GM18907 (cell line): ENCODE data around the gene TMEM250.
"Not testable (repeated sequence)": the region's sequence is repeated elsewhere in the genome, so short reads cannot be mapped to it uniquely, and the experiment has no call there.

Experiments used
- ATAC-seq: cut with Tn5 transposase; IDR thresholded peaks from one replicate; pipeline ENCODE4 v1.9.1; 2021; ENCODE audit warnings: mild to moderate bottlenecking, moderate library complexity; ENCODE audit not compliant: unreplicated experiment

TMEM250 gene

DNA sequence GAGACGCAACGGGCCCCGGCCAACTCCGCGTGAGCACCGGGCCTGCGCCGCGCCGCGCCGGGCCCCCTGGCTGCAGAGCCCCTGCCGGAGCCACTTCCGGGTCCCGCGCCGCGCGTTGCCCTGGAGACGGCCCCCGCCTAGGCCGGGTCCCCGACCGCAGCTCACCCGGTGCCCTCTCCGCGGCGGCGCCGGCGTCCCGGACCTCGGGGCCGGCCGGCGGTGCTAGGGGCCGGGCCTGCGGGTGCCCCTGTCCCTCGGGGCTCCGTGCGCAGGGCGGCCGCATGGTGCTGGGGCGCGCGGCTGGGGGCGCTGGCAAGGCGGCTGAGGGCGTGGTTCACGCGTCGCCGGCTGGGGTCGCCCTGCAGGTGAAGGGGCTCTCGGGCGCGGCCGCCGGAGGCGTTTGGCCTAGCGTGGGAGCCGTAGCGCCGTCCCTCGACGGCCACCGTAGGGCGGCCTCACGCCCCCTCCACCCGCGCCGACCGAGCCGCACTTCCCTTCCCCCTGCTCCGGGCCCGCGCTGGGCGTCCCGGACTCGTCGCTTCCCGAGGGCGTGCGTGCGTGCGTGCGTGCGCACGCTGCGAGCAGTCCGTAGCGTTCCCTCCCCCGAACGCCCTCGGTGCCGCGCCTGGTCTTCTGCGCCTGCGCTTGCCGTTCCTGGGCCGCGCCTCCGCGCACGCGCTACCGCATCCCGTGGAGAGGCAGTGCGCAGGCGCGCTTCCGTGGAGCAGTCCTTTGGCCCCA is at the start of gene TMEM250:
TMEM250 (minus strand) TSS at position 556 of the 741 bp plus-strand sequence. CDS start 1,975 bp downstream, outside the sequence.
- peak; percentile 71 for ATAC-seq

DNA sequence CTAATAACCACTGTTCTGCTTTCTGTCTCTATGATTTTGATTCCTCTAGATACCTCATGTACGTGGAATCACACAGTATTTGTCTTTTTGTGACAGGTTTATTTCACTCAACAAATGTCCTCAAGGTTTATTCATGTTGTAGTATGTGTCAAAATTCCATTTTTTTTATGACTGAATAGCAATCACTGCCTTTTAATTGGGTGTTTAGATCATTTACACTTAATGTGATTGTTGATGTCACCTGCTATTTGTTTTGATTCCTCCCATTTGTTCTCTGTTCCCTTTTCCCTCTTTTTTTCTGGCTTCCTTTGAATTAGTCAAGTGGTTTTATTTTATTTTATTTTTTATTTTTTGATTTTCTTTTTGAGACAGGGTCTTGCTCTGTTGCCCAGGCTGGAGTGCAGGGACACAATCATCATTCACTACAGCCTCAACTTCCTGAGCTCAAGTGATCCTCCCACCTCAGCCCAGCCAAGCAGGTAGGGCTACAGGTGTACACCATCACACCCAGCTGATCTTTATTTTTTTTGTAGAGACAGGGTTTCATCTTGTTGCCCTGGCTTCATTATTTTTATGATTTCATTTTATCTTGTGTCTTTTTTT is 44.7 kb upstream of the TMEM250 start:
- no peak for ATAC-seq

- ATAC-seq, result no peak
These were observed 42.4 kb upstream of the TMEM250 start for GRCh38 chr9:136160995-136161610.

GRCh38 chr9:136160381-136160841 is 41.7 kb upstream of the TMEM250 start:
- no peak for ATAC-seq

DNA sequence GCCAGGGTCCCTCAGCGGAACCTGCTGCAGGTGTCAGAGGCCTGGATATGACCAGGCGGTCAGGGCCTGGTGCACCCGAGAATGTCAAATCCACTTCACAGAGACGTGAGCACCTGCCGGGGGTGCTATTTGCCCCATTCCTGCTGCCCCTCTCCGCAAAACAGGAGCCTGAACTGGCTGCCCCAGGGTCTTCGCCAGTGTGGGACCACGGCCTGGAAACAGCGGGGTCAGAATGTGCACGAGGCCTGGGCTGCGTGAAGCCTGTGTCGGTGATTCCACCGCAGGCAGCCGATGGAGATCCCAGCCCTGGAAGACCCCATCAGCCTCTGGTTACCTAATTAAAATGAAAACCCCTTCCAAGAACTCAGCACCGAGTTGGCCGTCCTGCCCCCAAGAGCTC is 41.2 kb upstream of the TMEM250 start:
- no peak for ATAC-seq

DNA sequence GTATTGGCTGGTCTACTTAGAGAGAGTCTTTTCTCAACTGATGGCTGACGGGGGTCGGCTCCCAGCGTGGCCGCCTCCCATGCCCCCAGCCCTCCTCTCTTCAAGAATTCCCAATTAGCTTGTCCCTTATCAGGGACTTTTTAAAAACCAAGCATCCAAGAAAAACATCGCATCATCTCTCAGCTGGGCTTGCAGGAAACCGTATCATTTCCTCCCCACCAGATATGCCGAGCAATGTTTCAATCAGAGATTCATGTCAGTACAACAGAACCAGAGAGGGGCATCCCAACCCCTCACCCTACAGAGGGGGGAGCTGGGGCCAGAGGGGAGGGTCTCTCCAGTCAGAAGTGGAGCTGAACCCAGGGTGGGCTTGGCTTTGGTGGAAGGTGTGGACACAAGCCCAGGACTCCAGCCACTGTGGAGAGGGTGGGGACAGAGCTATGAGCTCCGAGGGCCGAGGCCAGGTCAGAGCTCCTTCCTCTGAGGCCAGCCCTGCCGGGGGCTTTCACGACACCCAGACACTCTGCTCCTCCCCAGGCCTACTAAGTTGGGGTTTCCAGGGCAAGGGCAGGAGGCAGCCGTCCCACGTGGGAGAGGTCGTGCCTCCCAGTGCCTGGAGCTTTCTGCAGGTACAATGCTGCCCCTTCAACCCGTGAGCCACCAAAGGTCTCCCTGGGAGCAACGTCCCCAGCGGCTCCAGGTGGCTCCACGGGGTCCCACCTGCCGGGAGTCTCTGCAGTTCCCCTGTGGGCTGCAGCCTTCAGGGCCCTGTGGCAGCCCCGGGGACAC is 39.0 kb upstream of the TMEM250 start:
- ATAC-seq, result no peak

DNA sequence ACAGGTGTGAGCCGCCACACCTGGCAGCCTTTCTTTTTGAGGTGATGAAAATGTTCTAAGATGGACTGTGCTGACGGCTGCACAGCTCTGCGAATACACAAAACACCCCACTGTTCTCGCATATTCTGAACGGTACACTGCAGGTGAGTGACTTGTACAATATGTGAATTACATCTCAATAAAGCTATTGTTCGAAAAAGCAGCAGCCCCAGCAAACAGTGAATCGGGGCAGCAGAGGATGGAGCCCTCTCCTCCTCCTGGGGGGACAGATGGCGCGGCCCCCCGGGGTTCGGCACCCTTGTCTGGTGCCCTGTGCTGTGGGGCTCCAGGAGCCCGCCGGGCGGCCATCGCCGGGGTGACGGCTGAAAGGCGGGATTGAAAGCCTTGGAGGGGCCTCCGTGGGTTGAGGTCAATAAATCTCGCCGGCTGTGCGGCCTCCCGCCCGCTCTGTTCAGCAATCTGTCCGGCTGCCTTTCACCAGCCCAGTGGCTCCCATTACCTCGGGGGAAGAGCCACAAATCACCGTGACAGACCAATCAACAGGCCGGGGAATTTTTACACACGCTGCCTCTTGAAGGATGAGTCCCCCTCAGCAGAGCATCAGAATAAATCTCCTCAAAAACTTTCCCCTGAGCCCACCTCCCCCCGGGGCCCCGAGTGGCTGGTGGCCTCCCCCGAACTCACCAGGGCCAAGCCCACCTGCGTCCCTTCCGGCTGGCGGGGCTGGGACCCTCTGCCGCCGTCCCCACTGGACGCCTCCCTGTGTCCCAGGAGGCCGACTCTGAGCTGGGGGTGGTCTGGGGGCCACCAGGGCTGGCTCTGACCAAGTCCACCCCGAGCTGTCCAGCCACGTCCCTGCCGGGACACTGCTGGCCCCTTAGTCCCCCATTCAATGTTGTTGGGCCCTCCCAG is 37.8 kb upstream of the TMEM250 start:
- no peak for ATAC-seq

DNA sequence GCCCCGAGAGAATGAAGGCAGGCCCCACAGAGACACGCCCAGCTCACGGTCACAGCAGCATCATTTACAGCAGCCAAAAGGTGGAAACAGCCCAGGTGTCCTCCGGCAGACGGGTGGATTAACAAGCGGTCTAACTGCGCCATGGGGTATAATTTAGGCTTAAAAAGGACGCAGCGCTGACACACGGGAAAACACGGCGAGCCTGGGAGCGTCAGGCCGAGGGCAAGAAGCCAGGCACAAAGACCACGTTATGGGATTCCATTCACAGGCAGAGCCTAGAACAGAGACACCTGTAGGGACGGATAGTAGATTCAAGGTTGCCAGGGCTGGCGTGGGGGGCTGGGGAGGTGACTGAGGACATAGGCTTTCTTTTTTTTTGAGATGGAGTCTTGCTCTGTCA is 36.9 kb upstream of the TMEM250 start:
- ATAC-seq, result no peak

DNA sequence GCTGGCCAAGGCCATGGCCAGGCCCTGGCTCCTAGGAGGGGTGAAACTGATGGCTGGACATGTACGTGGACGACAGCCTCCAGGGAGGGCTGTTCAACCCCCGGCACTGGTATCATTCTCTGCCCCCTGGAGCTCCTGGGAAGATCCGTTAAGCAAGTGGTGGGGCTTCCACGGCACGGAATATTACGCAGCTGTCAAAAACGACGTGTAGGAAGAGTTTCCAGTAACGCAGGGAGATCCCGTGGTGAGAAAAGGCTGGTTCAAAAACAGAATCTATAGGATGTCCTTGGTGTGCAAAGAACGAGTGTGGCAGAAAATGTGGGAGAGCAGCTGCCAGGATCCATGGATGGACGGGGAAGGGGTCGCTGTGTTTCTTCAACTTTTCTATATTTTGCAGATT is 36.3 kb upstream of the TMEM250 start:
- ATAC-seq, result no peak

- ATAC-seq, result no peak
These were observed 34.8 kb upstream of the TMEM250 start for GRCh38 chr9:136153381-136154065.

DNA sequence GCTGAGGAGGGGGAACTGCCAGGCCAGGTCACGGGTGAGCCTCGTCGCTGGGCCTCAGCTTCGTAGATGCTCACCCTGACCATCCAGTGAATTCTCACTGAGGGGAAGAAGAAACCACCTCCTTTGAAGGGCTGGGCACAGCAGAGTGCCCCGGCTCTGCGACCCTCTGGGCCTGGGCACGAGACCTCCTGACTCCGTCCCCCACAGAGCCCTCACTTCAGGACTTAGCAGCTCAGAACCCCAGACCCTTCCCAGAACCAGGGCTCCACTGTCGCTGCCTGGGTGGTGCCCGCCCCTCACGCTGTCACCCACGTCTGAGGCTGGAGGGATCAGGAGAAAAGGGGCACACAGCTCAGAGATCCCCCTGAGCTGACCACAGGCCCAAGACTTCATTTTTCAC is 34.3 kb upstream of the TMEM250 start:
- ATAC-seq, result no peak

DNA sequence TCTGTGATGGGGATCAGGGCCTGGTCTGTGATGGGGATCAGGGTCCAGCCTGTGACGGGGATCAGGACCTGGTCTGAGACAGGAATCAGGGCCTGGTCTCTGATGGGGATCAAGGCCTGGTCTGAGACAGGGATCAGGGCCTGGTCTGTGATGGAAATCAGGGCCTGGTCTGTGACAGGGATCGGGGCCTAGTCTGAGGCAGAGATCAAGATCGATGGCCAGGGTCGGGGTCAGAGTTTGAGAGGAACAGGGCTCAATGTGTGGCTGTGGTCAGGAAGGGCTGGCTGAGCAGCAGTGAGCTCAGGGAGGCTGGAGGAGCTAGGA is 33.8 kb upstream of the TMEM250 start:
- ATAC-seq, result no peak

DNA sequence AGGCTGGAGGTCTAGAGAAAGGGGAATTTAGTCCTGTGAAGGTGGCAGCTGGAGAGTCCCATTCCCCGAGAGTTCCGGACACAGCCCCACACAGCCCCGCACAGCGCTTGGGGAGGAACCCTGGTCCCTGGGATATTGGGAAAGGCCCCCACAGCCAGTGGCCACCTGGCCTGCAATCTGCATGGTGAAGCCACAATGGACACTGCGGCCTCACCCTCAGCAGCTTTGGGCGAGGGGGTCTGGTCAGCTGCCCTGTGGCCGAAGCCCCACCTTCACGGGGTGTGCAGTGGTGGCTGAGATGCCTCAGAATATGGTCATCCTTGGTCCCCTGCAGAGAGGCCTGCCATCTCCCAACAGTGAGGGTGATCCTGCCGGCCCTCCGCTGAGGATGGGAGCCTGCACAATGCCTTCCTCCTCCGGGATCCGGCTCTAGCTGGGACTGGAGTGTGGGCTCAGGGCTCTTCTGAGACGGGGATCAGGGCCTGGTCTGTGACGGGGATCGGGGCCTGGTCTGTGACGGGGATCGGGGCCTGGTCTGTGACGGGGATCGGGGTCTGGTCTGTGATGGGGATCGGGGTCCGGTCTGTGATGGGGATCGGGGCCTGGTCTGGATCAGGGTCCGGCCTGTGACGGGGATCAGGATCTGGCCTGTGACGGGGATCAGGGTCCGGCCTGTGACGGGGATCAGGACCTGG is 33.3 kb upstream of the TMEM250 start:
- no peak for ATAC-seq

GRCh38 chr9:136151214-136151804 is 32.6 kb upstream of the TMEM250 start:
- ATAC-seq, result no peak

- ATAC-seq, result not testable (repeated sequence)
These were observed 32.1 kb upstream of the TMEM250 start for GRCh38 chr9:136150664-136151213.

DNA sequence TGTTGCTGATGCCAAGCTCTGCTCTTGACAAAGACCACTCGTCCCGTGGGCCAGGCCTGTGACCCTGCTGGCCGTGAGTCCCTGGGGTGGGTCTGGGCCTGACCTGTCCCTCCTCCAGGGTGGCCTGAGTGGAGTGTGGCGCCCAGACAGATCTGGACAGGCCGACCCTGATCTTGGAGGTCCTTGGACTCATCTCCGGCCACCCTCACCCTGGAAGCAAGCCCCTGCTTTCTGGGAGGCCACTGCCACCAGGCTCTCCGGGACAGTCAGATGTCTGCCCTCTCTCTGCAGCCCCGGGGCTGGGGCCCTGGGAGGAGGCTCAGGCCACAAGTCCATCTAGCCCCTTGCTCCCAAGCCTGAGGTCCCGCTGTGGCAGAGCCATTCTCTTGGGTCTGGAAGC is 31.2 kb upstream of the TMEM250 start:
- ATAC-seq, result no peak

GRCh38 chr9:136149337-136149736 is 30.7 kb upstream of the TMEM250 start:
- no peak for ATAC-seq

- ATAC-seq, result no peak
These were observed 30.1 kb upstream of the TMEM250 start for GRCh38 chr9:136148766-136149165.
